ENCODE measurements around the gene PICALM.
"Not testable (repeated sequence)": the region's sequence is repeated elsewhere in the genome, so short reads cannot be mapped to it uniquely, and the experiment has no call there.

GRCh38 chr11:86106031-86106430, 37.1 kb upstream of the PICALM start:
- TF ChIP-seq CTCF, POLR2A (IDR thresholded peaks at IDR 0.05): not testable (repeated sequence)
